ENCODE results near the gene PLPPR3. TPM values are rescaled to one million over a fixed set of nuclear protein-coding genes. Genes with fewer than 3 reads are reported as not detected.

PLPPR3 gene
- total RNA-seq, 1 experiment from 2014 or later, result not detected

DNA sequence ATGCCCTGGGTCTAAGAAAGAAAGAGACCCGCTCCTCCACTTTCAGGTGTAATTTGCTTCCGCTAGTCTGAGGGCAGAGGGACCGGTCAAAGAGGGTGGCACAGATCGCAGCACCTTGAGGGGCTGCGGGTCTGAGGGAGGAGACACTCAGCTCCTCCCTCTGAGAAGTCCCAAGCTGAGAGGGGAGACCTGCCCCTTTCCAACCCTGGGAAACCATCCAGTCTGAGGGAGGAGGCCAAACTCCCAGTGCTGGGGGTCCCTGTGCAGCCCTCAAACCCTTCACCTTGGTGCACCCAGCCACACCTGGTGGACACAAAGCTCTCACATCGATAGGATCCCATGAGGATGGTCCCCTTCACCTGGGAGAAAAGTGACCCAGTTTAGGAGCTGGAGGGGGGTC lies 57.9 kb downstream of the PLPPR3 start:
- POLR2A ChIA-PET, result interaction anchor here (1.1 kb wide), 1 partner anchor 33 kb away, joined by 3 read pairs; the partner anchor contains the start of gene PTBP1
- Mint-ChIP-seq H3K27me3 (ENCODE audit: insufficient read depth, unreplicated experiment) (no peaks in the 10 kb centered on the region), H3K4me3 (ENCODE audit: unreplicated experiment) (no peak overlapping the region), H3K27ac (ENCODE audit: low read depth, unreplicated experiment) (no peak overlapping the region), H3K36me3 (ENCODE audit: insufficient read depth, unreplicated experiment) (peaks cover 39% of the 10 kb centered on the region), H3K9me3 (ENCODE audit: unreplicated experiment) (no peaks in the 10 kb centered on the region), H3K4me1 (ENCODE audit: insufficient read depth, unreplicated experiment) (no peaks in the 10 kb centered on the region)
- CTCF ChIA-PET, result interaction anchor here (0.8 kb wide), 1 partner anchor 207 kb away, joined by 5 read pairs; no protein-coding TSS in a partner anchor
- intact Hi-C loops (cut with micrococcal nuclease), result no loop called here
- TF ChIP-seq, protein P1, sequence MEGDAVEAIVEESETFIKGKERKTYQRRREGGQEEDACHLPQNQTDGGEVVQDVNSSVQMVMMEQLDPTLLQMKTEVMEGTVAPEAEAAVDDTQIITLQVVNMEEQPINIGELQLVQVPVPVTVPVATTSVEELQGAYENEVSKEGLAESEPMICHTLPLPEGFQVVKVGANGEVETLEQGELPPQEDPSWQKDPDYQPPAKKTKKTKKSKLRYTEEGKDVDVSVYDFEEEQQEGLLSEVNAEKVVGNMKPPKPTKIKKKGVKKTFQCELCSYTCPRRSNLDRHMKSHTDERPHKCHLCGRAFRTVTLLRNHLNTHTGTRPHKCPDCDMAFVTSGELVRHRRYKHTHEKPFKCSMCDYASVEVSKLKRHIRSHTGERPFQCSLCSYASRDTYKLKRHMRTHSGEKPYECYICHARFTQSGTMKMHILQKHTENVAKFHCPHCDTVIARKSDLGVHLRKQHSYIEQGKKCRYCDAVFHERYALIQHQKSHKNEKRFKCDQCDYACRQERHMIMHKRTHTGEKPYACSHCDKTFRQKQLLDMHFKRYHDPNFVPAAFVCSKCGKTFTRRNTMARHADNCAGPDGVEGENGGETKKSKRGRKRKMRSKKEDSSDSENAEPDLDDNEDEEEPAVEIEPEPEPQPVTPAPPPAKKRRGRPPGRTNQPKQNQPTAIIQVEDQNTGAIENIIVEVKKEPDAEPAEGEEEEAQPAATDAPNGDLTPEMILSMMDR (IDR thresholded peaks at IDR 0.05; ENCODE audit: unreplicated experiment), result no peak
- no peak for DNase-seq (ENCODE audit: unreplicated experiment)
- BruUV-seq (replicated peaks), result TSS peak; percentile 64

DNA sequence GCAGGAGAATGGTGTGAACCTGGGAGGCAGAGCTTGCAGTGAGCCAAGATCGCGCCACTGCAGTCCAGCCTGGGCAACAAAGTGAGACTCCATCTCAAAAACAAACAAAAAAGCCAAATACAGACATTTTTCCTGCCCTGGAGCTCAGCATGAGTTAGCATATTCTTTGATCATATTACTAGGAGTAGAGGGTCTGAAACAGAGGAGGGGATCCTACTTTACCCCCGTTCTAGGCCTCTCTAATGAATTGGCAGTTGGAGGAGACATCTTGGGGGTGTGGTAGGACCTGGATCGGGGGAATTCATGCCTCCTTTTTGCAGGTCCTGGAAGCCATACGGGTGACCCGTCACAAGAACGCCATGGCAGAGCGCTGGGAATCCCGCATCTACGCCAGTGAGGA lies 58.6 kb downstream of the PLPPR3 start:
- no peaks in the 10 kb centered on the region for H3K27me3 Mint-ChIP-seq (ENCODE audit: insufficient read depth, unreplicated experiment)
- no peak overlapping the region for H3K27ac Mint-ChIP-seq (ENCODE audit: low read depth, unreplicated experiment)
- DNase-seq (ENCODE audit: unreplicated experiment), result no peak
- H3K9me3 Mint-ChIP-seq (ENCODE audit: unreplicated experiment), result no peaks in the 10 kb centered on the region
- H3K4me3 Mint-ChIP-seq (ENCODE audit: unreplicated experiment), result no peak overlapping the region
- ChIA-PET POLR2A (interaction anchor here (1.0 kb wide), 1 partner anchor 10 kb away, joined by 4 read pairs; no protein-coding TSS in a partner anchor), CTCF (no interaction called here)
- no peaks in the 10 kb centered on the region for H3K4me1 Mint-ChIP-seq (ENCODE audit: insufficient read depth, unreplicated experiment)
- intact Hi-C loops (cut with micrococcal nuclease), result no loop called here
- no TSS peak for BruUV-seq (replicated peaks)
- TF ChIP-seq, protein P1 (IDR thresholded peaks at IDR 0.05; ENCODE audit: unreplicated experiment), result no peak
- H3K36me3 Mint-ChIP-seq (ENCODE audit: insufficient read depth, unreplicated experiment), result peaks cover 46% of the 10 kb centered on the region

Small RNA genes within 50 kb of the gene (microRNA-seq; reads per million reads assigned to microRNA genes)
- gene MIR3187 (33.2 reads per million, percentile 65 among the genes with 10 or more reads in this experiment), gene MIR4745 (5.7 reads per million, percentile 38 among the genes with 10 or more reads in this experiment)

Other genes with a start within 250 kb of the PLPPR3 start
- gene BSG, start 249.4 kb downstream of the PLPPR3 start, total RNA-seq (2022), result 550 and 557 TPM in 2 replicates
- 0.68 and 1.2 TPM in 2 replicates for gene HCN2, start 232.1 kb downstream of the PLPPR3 start, total RNA-seq (2022)
- 36.9 and 40.9 TPM in 2 replicates for gene POLRMT, start 188.4 kb downstream of the PLPPR3 start, total RNA-seq (2022)
- gene FGF22, start 182.1 kb downstream of the PLPPR3 start, total RNA-seq (2022), result not detected in 2 replicates
- gene RNF126, start 158.7 kb downstream of the PLPPR3 start, total RNA-seq (2022), result 53.9 and 68.0 TPM in 2 replicates
- 172 and 183 TPM in 2 replicates for gene FSTL3, start 145.6 kb downstream of the PLPPR3 start, total RNA-seq (2022)
- gene PRSS57, start 126.5 kb downstream of the PLPPR3 start, total RNA-seq (2022), result not detected in 2 replicates
- gene PALM, start 113.0 kb downstream of the PLPPR3 start, total RNA-seq (2022), result 0.44 TPM in 1 of 2 replicates, not detected in the other
- 33.7 and 35.0 TPM in 2 replicates for gene MISP, start 70.8 kb downstream of the PLPPR3 start, total RNA-seq (2022)
- gene PTBP1, start 24.5 kb downstream of the PLPPR3 start, total RNA-seq (2022), result 348 and 431 TPM in 2 replicates
- gene AZU1, start 5.9 kb upstream of the PLPPR3 start, total RNA-seq (2022), result not detected in 2 replicates
- not detected in 2 replicates for gene PRTN3, start 19.0 kb upstream of the PLPPR3 start, total RNA-seq (2022)
- not detected in 2 replicates for gene ELANE, start 30.3 kb upstream of the PLPPR3 start, total RNA-seq (2022)
- gene CFD, start 37.7 kb upstream of the PLPPR3 start, total RNA-seq (2022), result 0.88 and 1.1 TPM in 2 replicates
- 52.7 and 61.0 TPM in 2 replicates for gene MED16, start 71.2 kb upstream of the PLPPR3 start, total RNA-seq (2022)
- not detected in 2 replicates for gene RNU6-9, start 71.5 kb upstream of the PLPPR3 start, total RNA-seq (2022)
- 65.7 and 73.6 TPM in 2 replicates for gene R3HDM4, start 91.3 kb upstream of the PLPPR3 start, total RNA-seq (2022)
- gene KISS1R, start 95.4 kb upstream of the PLPPR3 start, total RNA-seq (2022), result not detected in 2 replicates
- 10.2 and 13.1 TPM in 2 replicates for gene ARID3A, start 104.1 kb upstream of the PLPPR3 start, total RNA-seq (2022)
- 81.9 and 96.7 TPM in 2 replicates for gene WDR18, start 162.4 kb upstream of the PLPPR3 start, total RNA-seq (2022)
- not detected in 2 replicates for gene GRIN3B, start 178.5 kb upstream of the PLPPR3 start, total RNA-seq (2022)
- 130 and 146 TPM in 2 replicates for gene TMEM259, start 199.2 kb upstream of the PLPPR3 start, total RNA-seq (2022)
- not detected in 2 replicates for gene RNU6-2, start 199.6 kb upstream of the PLPPR3 start, total RNA-seq (2022)
- gene CNN2, start 204.7 kb upstream of the PLPPR3 start, total RNA-seq (2022), result 112 and 166 TPM in 2 replicates
- gene ABCA7, start 218.2 kb upstream of the PLPPR3 start, total RNA-seq (2022), result 10.3 and 18.2 TPM in 2 replicates
- gene ARHGAP45, start 245.2 kb upstream of the PLPPR3 start, total RNA-seq (2022), result 11.9 and 15.3 TPM in 2 replicates